ENCODE measurements around the gene RPL13.
"Not testable (repeated sequence)": the region's sequence is repeated elsewhere in the genome, so short reads cannot be mapped to it uniquely, and the experiment has no call there.

RPL13 gene

GRCh38 chr16:89581045-89581695 lies 20.7 kb downstream of the RPL13 start:
- H3K27ac ChIP-seq (ENCODE audit: low read depth, low read length) = peak overlapping the region; percentile 94

GRCh38 chr16:89581861-89582563 lies 21.5 kb downstream of the RPL13 start:
- Histone ChIP-seq H3K4me3 (ENCODE audit: low read depth, low read length) (peak overlapping the region; percentile 32; the same call in 1 of the 2 replicates), H3K27ac (ENCODE audit: low read depth, low read length) (peak overlapping the region; percentile 94), H3K36me3 (ENCODE audit: insufficient read depth, low read length) (peaks cover 26% of the 10 kb centered on the region; the same call in 1 of the 2 replicates), H3K79me2 (ENCODE audit: control insufficient read depth, insufficient read depth, low read length, unreplicated experiment) (peaks cover 9% of the 10 kb centered on the region), H2AFZ (ENCODE audit: low read length, unreplicated experiment) (no peak overlapping the region), H3K27me3 (ENCODE audit: insufficient read depth, low read length) (no peaks in the 10 kb centered on the region), H3K4me1 (ENCODE audit: control insufficient read depth, insufficient read depth, low read length, unreplicated experiment) (peaks cover 41% of the 10 kb centered on the region)

More at GRCh38 chr16:89581045-89581695, 20.7 kb downstream of the RPL13 start:
- peaks cover 21% of the 10 kb centered on the region; the same call in 1 of the 2 replicates for H3K36me3 ChIP-seq (ENCODE audit: insufficient read depth, low read length)
- H3K4me3 ChIP-seq (ENCODE audit: low read depth, low read length) = peak overlapping the region; percentile 32; the same call in 1 of the 2 replicates
- peaks cover 18% of the 10 kb centered on the region for H3K79me2 ChIP-seq (ENCODE audit: control insufficient read depth, insufficient read depth, low read length, unreplicated experiment)
- peaks cover 40% of the 10 kb centered on the region for H3K4me1 ChIP-seq (ENCODE audit: control insufficient read depth, insufficient read depth, low read length, unreplicated experiment)
- no peaks in the 10 kb centered on the region for H3K27me3 ChIP-seq (ENCODE audit: insufficient read depth, low read length)
- H2AFZ ChIP-seq (ENCODE audit: low read length, unreplicated experiment) = no peak overlapping the region

- H2AFZ ChIP-seq (ENCODE audit: low read length, unreplicated experiment) = no peak overlapping the region
- H3K27me3 ChIP-seq (ENCODE audit: insufficient read depth, low read length) = no peaks in the 10 kb centered on the region
- H3K4me1 ChIP-seq (ENCODE audit: control insufficient read depth, insufficient read depth, low read length, unreplicated experiment) = peaks cover 35% of the 10 kb centered on the region
- peaks cover 3% of the 10 kb centered on the region for H3K79me2 ChIP-seq (ENCODE audit: control insufficient read depth, insufficient read depth, low read length, unreplicated experiment)
- H3K4me3 ChIP-seq (ENCODE audit: low read depth, low read length) = no peak overlapping the region
- H3K36me3 ChIP-seq (ENCODE audit: insufficient read depth, low read length) = peaks cover 26% of the 10 kb centered on the region; the same call in 1 of the 2 replicates
- peak overlapping the region; percentile 94 for H3K27ac ChIP-seq (ENCODE audit: low read depth, low read length)
These were observed 22.2 kb downstream of the RPL13 start for GRCh38 chr16:89582614-89583196.

GRCh38 chr16:89583197-89583894 lies 22.9 kb downstream of the RPL13 start:
- Histone ChIP-seq H3K79me2 (ENCODE audit: control insufficient read depth, insufficient read depth, low read length, unreplicated experiment) (peaks cover 3% of the 10 kb centered on the region), H3K36me3 (ENCODE audit: insufficient read depth, low read length) (peaks cover 26% of the 10 kb centered on the region; the same call in 1 of the 2 replicates), H3K27me3 (ENCODE audit: insufficient read depth, low read length) (no peaks in the 10 kb centered on the region), H3K4me3 (ENCODE audit: low read depth, low read length) (no peak overlapping the region), H3K4me1 (ENCODE audit: control insufficient read depth, insufficient read depth, low read length, unreplicated experiment) (peaks cover 35% of the 10 kb centered on the region), H2AFZ (ENCODE audit: low read length, unreplicated experiment) (no peak overlapping the region), H3K27ac (ENCODE audit: low read depth, low read length) (peak overlapping the region; percentile 94; the same call in 1 of the 2 replicates)

DNA sequence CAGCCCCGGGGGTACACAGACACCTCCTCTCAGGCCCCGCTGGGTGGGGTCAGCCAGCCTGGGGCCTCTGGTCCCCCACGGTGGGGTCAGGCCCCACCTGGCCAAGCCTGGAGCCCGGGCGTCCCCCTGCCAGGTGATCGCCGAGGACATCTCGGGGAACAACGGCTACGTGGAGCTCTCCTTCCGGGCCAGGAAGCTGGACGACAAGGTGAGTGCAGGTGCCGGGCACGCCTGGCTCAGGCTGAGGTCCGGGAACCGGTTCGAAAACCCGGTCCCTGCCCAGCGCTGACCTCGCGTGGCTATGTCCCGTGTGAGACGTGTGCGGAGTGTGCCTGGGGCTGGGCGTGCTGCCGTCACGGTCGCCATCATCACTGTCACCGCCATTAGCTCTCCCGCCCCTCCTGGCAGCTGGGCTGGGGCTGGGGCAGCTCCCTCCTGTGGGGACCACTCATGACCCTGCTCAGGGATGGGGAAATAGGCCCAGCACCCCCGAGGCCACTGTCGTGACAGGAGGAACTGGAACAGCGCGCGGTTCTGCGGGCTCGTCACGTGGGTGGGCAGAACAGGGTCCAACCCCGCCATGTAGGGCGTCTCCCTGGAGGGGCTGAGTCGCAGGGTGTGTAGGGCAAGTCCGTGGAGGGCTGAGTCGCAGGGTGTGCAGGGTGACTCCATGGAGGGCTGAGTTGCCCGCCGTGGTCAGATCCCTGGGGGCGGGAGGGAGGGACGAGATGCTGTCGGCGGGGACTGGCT lies 23.6 kb downstream of the RPL13 start:
- Histone ChIP-seq H3K4me1 (ENCODE audit: control insufficient read depth, insufficient read depth, low read length, unreplicated experiment) (peaks cover 35% of the 10 kb centered on the region), H3K79me2 (ENCODE audit: control insufficient read depth, insufficient read depth, low read length, unreplicated experiment) (peaks cover 3% of the 10 kb centered on the region), H3K27ac (ENCODE audit: low read depth, low read length) (peak overlapping the region; percentile 37; the same call in 1 of the 2 replicates), H2AFZ (ENCODE audit: low read length, unreplicated experiment) (no peak overlapping the region), H3K36me3 (ENCODE audit: insufficient read depth, low read length) (peaks cover 26% of the 10 kb centered on the region; the same call in 1 of the 2 replicates), H3K4me3 (ENCODE audit: low read depth, low read length) (no peak overlapping the region), H3K27me3 (ENCODE audit: insufficient read depth, low read length) (no peaks in the 10 kb centered on the region)

DNA sequence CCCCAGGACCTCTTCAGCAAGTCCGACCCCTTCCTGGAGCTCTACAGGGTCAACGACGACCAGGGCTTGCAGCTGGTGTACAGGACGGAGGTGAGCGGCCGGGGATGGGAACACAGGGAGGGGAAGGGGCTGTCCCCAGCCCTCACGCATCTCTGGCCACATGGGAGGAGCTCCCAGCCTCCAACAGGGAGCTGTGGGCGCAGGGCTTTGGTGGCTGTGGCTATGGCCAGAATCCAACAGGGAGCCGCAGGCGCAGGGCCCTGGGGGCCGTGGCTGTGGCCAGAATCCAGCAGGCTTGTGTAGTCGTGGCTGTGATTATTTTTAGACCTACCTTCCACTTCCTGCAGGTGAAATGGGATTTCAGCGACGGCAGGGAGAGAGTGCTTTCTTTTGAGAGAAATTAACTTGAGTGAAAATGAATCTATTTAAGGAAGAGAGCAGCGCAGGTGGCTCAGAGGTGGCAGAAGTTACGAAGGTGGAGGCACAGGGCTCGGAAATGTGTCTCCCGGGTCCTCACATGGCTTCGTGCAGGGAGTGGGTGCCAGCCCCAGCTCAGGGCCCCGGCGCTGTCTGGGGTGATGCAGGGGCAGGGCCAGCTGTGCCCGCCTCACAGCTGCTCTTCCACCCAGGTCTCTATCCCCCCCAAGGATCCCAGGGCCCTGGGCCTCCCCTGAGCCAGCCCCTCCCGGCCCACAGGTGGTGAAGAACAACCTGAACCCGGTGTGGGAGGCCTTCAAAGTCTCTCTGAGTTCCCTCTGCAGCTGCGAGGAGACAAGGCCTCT lies 24.5 kb downstream of the RPL13 start:
- Histone ChIP-seq H3K79me2 (ENCODE audit: control insufficient read depth, insufficient read depth, low read length, unreplicated experiment) (peaks cover 3% of the 10 kb centered on the region), H3K4me3 (ENCODE audit: low read depth, low read length) (no peak overlapping the region), H3K4me1 (ENCODE audit: control insufficient read depth, insufficient read depth, low read length, unreplicated experiment) (peaks cover 35% of the 10 kb centered on the region), H3K36me3 (ENCODE audit: insufficient read depth, low read length) (peaks cover 17% of the 10 kb centered on the region; the same call in 1 of the 2 replicates), H3K27ac (ENCODE audit: low read depth, low read length) (peak overlapping the region; percentile 12; the same call in 1 of the 2 replicates), H3K27me3 (ENCODE audit: insufficient read depth, low read length) (no peaks in the 10 kb centered on the region), H2AFZ (ENCODE audit: low read length, unreplicated experiment) (no peak overlapping the region)

DNA sequence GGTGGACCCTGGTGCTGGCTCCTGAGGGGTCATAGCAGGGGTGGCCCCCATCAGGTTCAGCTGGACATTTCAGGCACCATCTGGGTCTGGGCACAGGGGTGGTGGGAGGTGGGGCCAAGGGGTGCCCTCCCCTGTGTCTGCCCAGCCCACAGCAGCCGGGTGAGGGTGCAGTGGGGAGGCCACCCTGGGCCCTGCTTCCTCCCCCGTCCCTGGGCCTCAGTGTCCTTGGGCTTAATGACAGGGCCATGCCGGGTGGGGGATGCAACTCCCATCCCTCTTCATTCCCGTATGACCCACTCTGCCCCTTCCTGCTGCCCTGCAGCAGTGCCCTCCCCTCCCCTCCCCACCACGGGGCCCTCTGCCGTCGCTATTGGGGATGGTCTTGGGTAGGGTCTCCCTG lies 25.7 kb downstream of the RPL13 start:
- peaks cover 29% of the 10 kb centered on the region for H3K4me1 ChIP-seq (ENCODE audit: control insufficient read depth, insufficient read depth, low read length, unreplicated experiment)
- H2AFZ ChIP-seq (ENCODE audit: low read length, unreplicated experiment) = no peak overlapping the region
- peak overlapping the region; percentile 98 for H3K27ac ChIP-seq (ENCODE audit: low read depth, low read length)
- H3K36me3 ChIP-seq (ENCODE audit: insufficient read depth, low read length) = peaks cover 10% of the 10 kb centered on the region; the same call in 1 of the 2 replicates
- H3K4me3 ChIP-seq (ENCODE audit: low read depth, low read length) = peak overlapping the region; percentile 40; the same call in 1 of the 2 replicates
- H3K79me2 ChIP-seq (ENCODE audit: control insufficient read depth, insufficient read depth, low read length, unreplicated experiment) = peaks cover 3% of the 10 kb centered on the region
- H3K27me3 ChIP-seq (ENCODE audit: insufficient read depth, low read length) = no peaks in the 10 kb centered on the region

DNA sequence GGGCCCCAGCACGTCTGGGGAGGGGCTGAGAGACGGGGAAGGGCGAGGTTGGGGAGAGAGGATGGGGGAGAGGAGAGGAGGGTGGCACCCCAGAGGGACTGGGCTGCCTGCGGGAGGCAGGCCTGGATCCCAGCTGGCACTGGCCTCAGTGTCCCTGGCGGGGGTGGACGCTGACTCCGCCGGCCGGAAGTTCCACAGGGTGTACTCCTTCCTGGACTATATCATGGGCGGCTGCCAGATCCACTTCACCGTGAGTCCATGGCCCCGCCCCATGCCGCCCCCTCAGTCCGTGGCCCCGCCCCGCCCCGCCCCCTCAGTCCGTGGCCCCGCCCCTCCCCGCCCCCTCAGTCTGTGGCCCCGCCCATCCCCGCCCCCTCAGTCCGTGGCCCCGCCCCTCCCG lies 26.4 kb downstream of the RPL13 start:
- no peaks in the 10 kb centered on the region for H3K27me3 ChIP-seq (ENCODE audit: insufficient read depth, low read length)
- H3K4me1 ChIP-seq (ENCODE audit: control insufficient read depth, insufficient read depth, low read length, unreplicated experiment) = peaks cover 24% of the 10 kb centered on the region
- peak overlapping the region; percentile 40; the same call in 1 of the 2 replicates for H3K4me3 ChIP-seq (ENCODE audit: low read depth, low read length)
- peaks cover 10% of the 10 kb centered on the region; the same call in 1 of the 2 replicates for H3K36me3 ChIP-seq (ENCODE audit: insufficient read depth, low read length)
- peaks cover 3% of the 10 kb centered on the region for H3K79me2 ChIP-seq (ENCODE audit: control insufficient read depth, insufficient read depth, low read length, unreplicated experiment)
- H2AFZ ChIP-seq (ENCODE audit: low read length, unreplicated experiment) = no peak overlapping the region
- H3K27ac ChIP-seq (ENCODE audit: low read depth, low read length) = peak overlapping the region; percentile 98

GRCh38 chr16:89587676-89588075 lies 27.2 kb downstream of the RPL13 start:
- H3K27me3 ChIP-seq (ENCODE audit: insufficient read depth, low read length); H3K27ac ChIP-seq (ENCODE audit: low read depth, low read length); H2AFZ ChIP-seq (ENCODE audit: low read length, unreplicated experiment); H3K4me3 ChIP-seq (ENCODE audit: low read depth, low read length); H3K79me2 ChIP-seq (ENCODE audit: control insufficient read depth, insufficient read depth, low read length, unreplicated experiment): not testable (repeated sequence)
- Histone ChIP-seq H3K36me3 (ENCODE audit: insufficient read depth, low read length) (peaks cover 10% of the 10 kb centered on the region; the same call in 1 of the 2 replicates), H3K4me1 (ENCODE audit: control insufficient read depth, insufficient read depth, low read length, unreplicated experiment) (peaks cover 16% of the 10 kb centered on the region)
